Measurements from ENCODE around the gene MAMSTR. TPM values are rescaled to one million over a fixed set of nuclear protein-coding genes. Genes with fewer than 3 reads are reported as not detected.
"Not testable (repeated sequence)": the region's sequence is repeated elsewhere in the genome, so short reads cannot be mapped to it uniquely, and the experiment has no call there.

Gene MAMSTR
- total RNA-seq, 2 donors from 2014 or later, result 0.64 to 0.67 TPM

GRCh38 chr19:48698046-48698445 is 21.5 kb downstream of the MAMSTR start:
- ATAC-seq (peak; percentile 42), DNase-seq (peak; percentile 61 to 84)
- intact Hi-C loops (cut with DNase I, micrococcal nuclease), result no loop called here

GRCh38 chr19:48696353-48697010 is 23.0 kb downstream of the MAMSTR start:
- ATAC-seq (peak; percentile 49), DNase-seq (peak; percentile 30 to 56)
- intact Hi-C loops (cut with DNase I, micrococcal nuclease), result no loop called here

DNA sequence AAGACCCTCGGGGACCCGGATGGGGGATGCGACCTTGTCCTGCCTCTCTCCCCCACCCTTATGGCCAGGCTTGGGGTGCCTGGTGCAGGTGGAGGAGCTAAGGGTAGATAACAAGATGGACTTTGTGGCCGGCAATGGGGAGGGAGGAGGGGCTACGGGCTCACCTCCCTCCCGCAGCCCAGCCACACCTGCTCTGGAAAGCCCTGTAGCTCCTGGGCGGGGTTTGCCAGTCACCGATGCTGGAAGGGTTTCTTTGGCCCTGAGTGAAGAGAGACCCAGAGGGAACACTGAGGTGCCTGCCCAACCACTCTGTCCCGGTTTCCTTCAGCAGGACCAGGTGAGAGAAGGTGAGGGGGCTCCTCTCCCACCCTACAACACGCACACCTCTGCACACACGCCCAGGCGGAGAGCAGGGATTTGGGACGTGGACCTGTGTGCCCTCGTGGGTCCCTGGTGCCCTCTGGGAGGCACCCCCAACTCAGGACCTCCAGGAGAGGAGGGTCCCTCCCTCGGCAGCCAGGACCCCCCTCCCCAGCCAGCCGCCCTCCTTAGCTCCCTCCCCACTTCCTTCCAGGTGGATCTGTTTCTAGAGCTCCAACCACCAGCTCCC is 23.7 kb downstream of the MAMSTR start, which contains the start of gene FUT2:
TSS of gene FUT2 (plus strand) at position 229 of the 610 bp plus-strand sequence. CDS start 6,986 bp downstream, outside the sequence.
- DNase-seq, result peak; percentile 85 to 92
- ATAC-seq, result peak; percentile 81
- intact Hi-C loops (cut with DNase I, micrococcal nuclease), result no loop called here

GRCh38 chr19:48693629-48694028 is 25.9 kb downstream of the MAMSTR start:
- intact Hi-C loops (cut with DNase I, micrococcal nuclease); DNase-seq; ATAC-seq: not testable (repeated sequence)

GRCh38 chr19:48689449-48689848 is 30.1 kb downstream of the MAMSTR start:
- no peak for DNase-seq
- ATAC-seq, result no peak
- intact Hi-C loops (cut with DNase I, micrococcal nuclease), result no loop called here

GRCh38 chr19:48687776-48688175 is 31.7 kb downstream of the MAMSTR start:
- ATAC-seq, result no peak
- intact Hi-C loops (cut with DNase I, micrococcal nuclease), result no loop called here
- no peak for DNase-seq

GRCh38 chr19:48686637-48687036 is 32.9 kb downstream of the MAMSTR start:
- intact Hi-C loops (cut with DNase I, micrococcal nuclease); ATAC-seq; DNase-seq: not testable (repeated sequence)

DNA sequence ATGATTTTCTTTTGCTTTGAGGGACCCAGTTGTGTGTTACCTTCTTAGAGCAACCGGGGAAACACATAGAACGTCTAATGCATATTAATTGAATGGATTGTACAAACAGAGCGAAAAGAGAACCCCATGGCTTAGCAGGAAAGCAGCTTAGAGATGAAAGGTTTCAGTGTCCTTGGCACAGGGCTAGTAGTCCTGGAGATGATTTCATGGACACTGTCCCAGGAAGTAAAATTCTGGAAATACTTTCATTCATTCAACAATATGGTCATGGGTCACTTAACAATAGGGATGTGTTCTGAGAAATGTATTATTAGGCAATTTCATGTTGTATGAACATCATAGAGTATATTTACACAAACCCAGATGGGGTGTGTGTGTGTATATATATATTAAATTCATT is 33.4 kb downstream of the MAMSTR start:
- DNase-seq, result no peak
- ATAC-seq, result peak; percentile 45
- intact Hi-C loops (cut with DNase I, micrococcal nuclease), result no loop called here

DNA sequence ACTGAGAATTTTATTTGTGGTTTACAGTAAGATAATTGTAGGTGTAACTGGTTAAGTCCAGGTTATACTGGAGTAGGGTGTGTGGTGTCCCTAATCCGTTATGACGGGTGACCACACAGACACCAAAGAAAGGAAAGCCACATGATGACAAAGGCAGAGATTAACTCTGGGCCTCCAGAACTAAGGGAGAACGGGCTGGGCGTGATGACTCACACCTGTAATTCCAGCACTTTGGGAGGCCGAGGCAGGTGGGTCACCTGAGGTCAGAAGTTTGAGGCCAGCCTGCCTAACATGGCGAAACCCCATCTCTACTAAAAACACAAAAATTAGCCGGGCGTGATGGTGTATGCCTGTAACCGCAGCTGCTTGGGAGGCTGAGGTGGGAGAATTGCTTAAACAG is 33.9 kb downstream of the MAMSTR start:
- ATAC-seq (peak; percentile 61), DNase-seq (no peak)
- intact Hi-C loops (cut with DNase I, micrococcal nuclease), result no loop called here

DNA sequence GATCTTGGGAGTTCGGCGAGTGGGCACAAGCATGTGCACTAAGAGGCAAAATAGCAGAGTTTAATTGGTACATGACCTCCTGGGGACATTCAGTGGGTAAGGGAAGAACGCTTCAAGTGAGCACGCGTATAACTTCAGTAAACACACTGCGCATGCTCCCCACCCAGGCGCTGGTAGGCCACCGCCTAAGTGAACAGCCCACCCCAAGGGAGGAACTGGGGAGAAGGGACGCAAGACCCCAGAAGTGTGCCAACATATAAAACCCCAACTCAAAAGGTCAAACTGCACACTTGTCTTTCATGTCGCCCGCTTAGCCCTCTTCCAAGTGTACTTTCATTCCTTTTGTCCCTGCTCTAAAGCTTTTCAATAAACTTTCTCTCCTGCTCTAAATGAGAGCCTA is 36.2 kb downstream of the MAMSTR start:
- ATAC-seq (no peak), DNase-seq (peak in 1 of 2 donors; percentile 38)
- intact Hi-C loops (cut with DNase I, micrococcal nuclease), result no loop called here

DNA sequence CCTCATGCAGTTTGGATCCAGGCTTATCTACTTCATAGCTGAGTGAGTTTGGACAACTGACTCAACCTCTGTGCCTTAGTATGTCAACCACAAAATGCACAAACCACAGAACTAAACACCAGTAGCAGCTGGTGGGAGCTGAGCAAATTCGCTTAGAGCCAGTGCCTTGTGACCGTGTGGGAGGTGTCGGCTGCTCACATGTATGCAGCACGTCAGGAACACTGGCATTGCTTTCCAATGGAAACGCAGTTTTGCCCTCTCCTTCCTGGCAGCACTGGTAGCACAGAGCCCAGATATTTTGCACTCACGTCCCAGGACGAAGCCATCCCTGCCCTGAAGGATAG is 38.4 kb downstream of the MAMSTR start:
- ATAC-seq (no peak), DNase-seq (no peak)
- intact Hi-C loops (cut with DNase I, micrococcal nuclease), result no loop called here

GRCh38 chr19:48680436-48681126 is 38.9 kb downstream of the MAMSTR start:
- intact Hi-C loops (cut with DNase I, micrococcal nuclease), result no loop called here
- DNase-seq (no peak), ATAC-seq (no peak)

DNA sequence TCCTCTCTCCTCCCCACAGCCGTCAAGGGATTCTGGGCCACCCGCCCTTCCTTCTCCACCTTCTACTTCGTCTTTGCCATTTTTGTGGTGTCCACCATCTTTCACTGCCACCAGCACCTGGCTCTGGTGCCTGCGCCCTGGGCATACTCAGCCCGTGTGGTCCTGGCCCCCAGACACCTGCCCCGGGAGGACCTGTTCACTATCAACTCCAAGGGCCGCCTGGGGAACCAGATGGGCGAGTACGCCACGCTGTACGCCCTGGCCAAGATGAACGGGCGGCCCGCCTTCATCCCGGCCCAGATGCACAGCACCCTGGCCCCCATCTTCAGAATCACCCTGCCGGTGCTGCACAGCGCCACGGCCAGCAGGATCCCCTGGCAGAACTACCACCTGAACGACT is 39.5 kb downstream of the MAMSTR start:
- intact Hi-C loops (cut with DNase I, micrococcal nuclease); ATAC-seq; DNase-seq: not testable (repeated sequence)

GRCh38 chr19:48678201-48678600 is 41.3 kb downstream of the MAMSTR start:
- DNase-seq, result peak; percentile 59 to 83
- intact Hi-C loops (cut with DNase I, micrococcal nuclease), result no loop called here

DNA sequence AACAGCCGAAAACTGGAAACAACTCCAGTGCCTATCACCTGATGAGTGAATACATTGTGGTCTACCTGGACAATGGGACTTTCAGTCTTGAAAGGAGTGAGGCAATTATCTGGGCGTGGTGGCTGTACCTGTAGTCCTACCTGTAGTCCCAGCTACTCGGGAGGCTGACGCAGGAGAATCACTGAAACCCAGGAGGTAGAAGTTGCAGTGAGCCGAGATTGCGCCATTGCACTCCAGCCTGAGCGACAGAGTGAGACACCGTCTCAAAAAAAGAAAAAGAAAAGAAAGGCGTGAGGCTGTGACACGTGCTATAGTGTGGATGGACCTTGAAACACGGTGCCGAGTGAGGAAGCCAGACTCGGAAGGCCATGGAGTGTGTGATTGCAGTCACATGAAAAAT is 42.6 kb downstream of the MAMSTR start:
- peak; percentile 57 to 71 for DNase-seq
- intact Hi-C loops (cut with DNase I, micrococcal nuclease), result no loop called here
- ATAC-seq, result peak; percentile 70

More at GRCh38 chr19:48678201-48678600, 41.3 kb downstream of the MAMSTR start:
- peak; percentile 86 for ATAC-seq

- intact Hi-C loops (cut with DNase I, micrococcal nuclease), result no loop called here
- ATAC-seq (no peak), DNase-seq (no peak)
These were observed 43.0 kb downstream of the MAMSTR start for GRCh38 chr19:48676487-48676886.

DNA sequence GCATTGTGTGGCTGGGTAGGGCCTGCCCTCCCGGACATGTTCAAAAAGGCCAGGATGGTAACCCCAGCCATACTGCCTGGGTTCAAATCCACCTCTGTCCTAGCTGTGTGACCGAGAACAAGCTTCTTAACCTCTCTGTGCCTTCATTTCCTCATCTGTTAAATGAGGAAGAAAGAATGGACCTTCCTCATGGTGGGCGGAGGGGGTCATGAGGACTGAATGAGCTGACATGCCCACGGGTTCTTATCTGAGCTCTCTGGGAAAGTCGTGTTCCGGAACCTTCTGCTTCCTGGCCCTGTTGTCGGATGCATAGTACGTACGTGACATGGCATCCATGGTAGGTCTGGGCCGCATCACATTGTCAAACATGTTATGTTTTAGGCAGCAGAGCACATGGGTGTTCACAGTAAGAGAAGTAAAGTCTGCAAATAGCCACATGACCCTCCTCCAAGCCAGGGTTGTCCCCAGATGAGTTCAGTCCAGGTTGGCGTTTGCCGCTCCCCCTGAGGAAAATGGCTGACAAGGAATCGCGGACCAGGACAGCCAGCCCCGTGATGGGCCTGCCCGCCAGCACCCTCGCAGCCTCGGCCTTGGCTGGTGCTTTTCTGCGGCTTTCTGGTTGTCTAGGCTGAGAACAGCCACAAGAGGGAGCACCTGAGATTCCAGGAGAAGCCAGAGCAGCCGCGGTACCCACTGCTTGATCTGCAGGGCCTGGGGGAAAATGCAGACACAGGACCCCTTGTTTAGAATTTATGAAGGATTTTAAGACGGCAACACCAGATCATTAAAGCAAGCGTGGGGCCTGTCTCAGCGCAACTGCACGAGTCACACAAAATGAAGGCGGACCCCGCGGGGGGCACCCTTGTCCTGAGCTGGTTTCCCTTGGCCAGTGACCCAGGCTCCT is 44.4 kb downstream of the MAMSTR start:
- intact Hi-C loops (cut with DNase I, micrococcal nuclease), result no loop called here
- peak; percentile 57 for ATAC-seq
- peak; percentile 83 for DNase-seq

GRCh38 chr19:48674216-48674809 is 45.2 kb downstream of the MAMSTR start:
- intact Hi-C loops (cut with DNase I, micrococcal nuclease), result no loop called here
- DNase-seq, result no peak
- ATAC-seq, result no peak
